Measurements from ENCODE around the gene LAS1L. TPM values are rescaled to one million over a fixed set of nuclear protein-coding genes. Genes with fewer than 3 reads are reported as not detected.

Gene LAS1L
- polyA plus RNA-seq, 2 of the 4 experiments (the other 2 are of a cell fraction), result 67.7 to 72.0 TPM

GRCh38 chrX:65476564-65476963, 58.0 kb downstream of the LAS1L start (continued):
- TF ChIP-seq CTCF (IDR thresholded peaks at IDR 0.05), result no peak
- TF ChIP-seq KDM1A (IDR thresholded peaks at IDR 0.05; ENCODE audit: low read depth), result no peak
- TF ChIP-seq, protein P1, sequence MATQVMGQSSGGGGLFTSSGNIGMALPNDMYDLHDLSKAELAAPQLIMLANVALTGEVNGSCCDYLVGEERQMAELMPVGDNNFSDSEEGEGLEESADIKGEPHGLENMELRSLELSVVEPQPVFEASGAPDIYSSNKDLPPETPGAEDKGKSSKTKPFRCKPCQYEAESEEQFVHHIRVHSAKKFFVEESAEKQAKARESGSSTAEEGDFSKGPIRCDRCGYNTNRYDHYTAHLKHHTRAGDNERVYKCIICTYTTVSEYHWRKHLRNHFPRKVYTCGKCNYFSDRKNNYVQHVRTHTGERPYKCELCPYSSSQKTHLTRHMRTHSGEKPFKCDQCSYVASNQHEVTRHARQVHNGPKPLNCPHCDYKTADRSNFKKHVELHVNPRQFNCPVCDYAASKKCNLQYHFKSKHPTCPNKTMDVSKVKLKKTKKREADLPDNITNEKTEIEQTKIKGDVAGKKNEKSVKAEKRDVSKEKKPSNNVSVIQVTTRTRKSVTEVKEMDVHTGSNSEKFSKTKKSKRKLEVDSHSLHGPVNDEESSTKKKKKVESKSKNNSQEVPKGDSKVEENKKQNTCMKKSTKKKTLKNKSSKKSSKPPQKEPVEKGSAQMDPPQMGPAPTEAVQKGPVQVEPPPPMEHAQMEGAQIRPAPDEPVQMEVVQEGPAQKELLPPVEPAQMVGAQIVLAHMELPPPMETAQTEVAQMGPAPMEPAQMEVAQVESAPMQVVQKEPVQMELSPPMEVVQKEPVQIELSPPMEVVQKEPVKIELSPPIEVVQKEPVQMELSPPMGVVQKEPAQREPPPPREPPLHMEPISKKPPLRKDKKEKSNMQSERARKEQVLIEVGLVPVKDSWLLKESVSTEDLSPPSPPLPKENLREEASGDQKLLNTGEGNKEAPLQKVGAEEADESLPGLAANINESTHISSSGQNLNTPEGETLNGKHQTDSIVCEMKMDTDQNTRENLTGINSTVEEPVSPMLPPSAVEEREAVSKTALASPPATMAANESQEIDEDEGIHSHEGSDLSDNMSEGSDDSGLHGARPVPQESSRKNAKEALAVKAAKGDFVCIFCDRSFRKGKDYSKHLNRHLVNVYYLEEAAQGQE (IDR thresholded peaks at IDR 0.05), result no peak

- FAIRE-seq (no peak), DNase-seq (ENCODE audit: low read depth in 1 of 2, low spot score in 1 of 2) (no peak), ATAC-seq (no peak)
- no peak for TF ChIP-seq POLR2AphosphoS2 (conservative IDR thresholded peaks at IDR 0.05; ENCODE audit: low read length)
- no peak for TF ChIP-seq NPAS2 (CRISPR knock-in tag; IDR thresholded peaks at IDR 0.05; ENCODE audit: borderline replicate concordance)
- no peak for TF ChIP-seq HOXB5 (CRISPR knock-in tag; IDR thresholded peaks at IDR 0.05)
- TF ChIP-seq HOXB13 (CRISPR knock-in tag; IDR thresholded peaks at IDR 0.05; ENCODE audit: low read depth), result no peak
- TF ChIP-seq FOSL2 (IDR thresholded peaks at IDR 0.05), result no peak
- TF ChIP-seq FOSL2 (CRISPR knock-in tag; IDR thresholded peaks at IDR 0.05), result no peak
- TF ChIP-seq KDM1A (IDR thresholded peaks at IDR 0.05; ENCODE audit: low read depth), result no peak
- TF ChIP-seq CHD4 (IDR thresholded peaks at IDR 0.05; ENCODE audit: borderline replicate concordance), result no peak
- no peak for TF ChIP-seq ZNF302 (CRISPR knock-in tag; IDR thresholded peaks at IDR 0.05)
- TF ChIP-seq RARB (CRISPR knock-in tag; IDR thresholded peaks at IDR 0.05), result no peak
- no peak for TF ChIP-seq MYC (IDR thresholded peaks at IDR 0.05; ENCODE audit: borderline replicate concordance, low read length)
- TF ChIP-seq SREBF2 (IDR thresholded peaks at IDR 0.05), result no peak
- no peak for TF ChIP-seq HEYL (CRISPR knock-in tag; IDR thresholded peaks at IDR 0.05)
- H3K4me2 ChIP-seq, result no peak overlapping the region
- no peaks in the 10 kb centered on the region for H3K9me3 ChIP-seq
- H3K4me1 ChIP-seq, result no peaks in the 10 kb centered on the region
- ChIA-PET POLR2A (no interaction called here), CTCF (interaction anchor here (1.8 kb wide), 1 partner anchor 12 kb away, joined by 7 read pairs; no protein-coding TSS in a partner anchor)
- no peak overlapping the region for H3K27ac ChIP-seq
- H3K4me3 ChIP-seq, result no peak overlapping the region
- 3% methylated on average over 4 of the region's 4 CpGs for WGBS (ENCODE audit: missing lambda C conversion rate)
These were observed 71.0 kb downstream of the LAS1L start for GRCh38 chrX:65463550-65463949.

Other genes with a start within 250 kb of the LAS1L start
- gene MSN, start 132.9 kb upstream of the LAS1L start, polyA plus RNA-seq (2011; rRNA removed), result 269 and 286 TPM in 2 replicates
- gene MSN, start 132.9 kb upstream of the LAS1L start, polyA plus RNA-seq (2017; fragmentation: RNase III; extraction: RNeasy Plus Mini Kit Qiagen cat#74134 plus additional on column Dnase treatment), result 250 to 289 TPM (median 285 TPM) in 3 replicates

All from A549 (cell line).